Dendritic cell treated with granulocyte-macrophage colony-stimulating factor and Interleukin-4, amounts not matched to agents 40 ng/mL and 50 ng/mL, for 4 days (primary cell): ENCODE data around the gene GTSF1L.

Experiments
- H3K27ac Mint-ChIP-seq: one replicate; pipeline ENCODE4 v1.8.0; 2022; ENCODE audit warnings: mild to moderate bottlenecking, mixed read lengths
- H3K27me3 Mint-ChIP-seq: one replicate; pipeline ENCODE4 v1.8.0; 2022; ENCODE audit warnings: mild to moderate bottlenecking, mixed read lengths
- H3K36me3 Mint-ChIP-seq: one replicate; pipeline ENCODE4 v1.8.0; 2022; ENCODE audit warnings: low read depth, mixed read lengths
- H3K4me1 Mint-ChIP-seq: one replicate; pipeline ENCODE4 v1.8.0; 2022; ENCODE audit warnings: low read depth, mixed read lengths
- H3K4me3 Mint-ChIP-seq: one replicate; pipeline ENCODE4 v1.8.0; 2022; ENCODE audit warnings: mild to moderate bottlenecking, moderate library complexity, mixed read lengths
- H3K9me3 Mint-ChIP-seq: one replicate; pipeline ENCODE4 v1.8.0; 2022; ENCODE audit warnings: mixed read lengths
- intact Hi-C: fragments of 100-400 bp; cut with micrococcal nuclease; formaldehyde crosslinking; loops from one replicate; pipeline ENCODE4 v1.15.0; 2022

GTSF1L gene

GRCh38 chr20:43752561-43753301 is 25.9 kb upstream of the GTSF1L start:
- peak overlapping the region; percentile 27 for H3K4me3 Mint-ChIP-seq

DNA sequence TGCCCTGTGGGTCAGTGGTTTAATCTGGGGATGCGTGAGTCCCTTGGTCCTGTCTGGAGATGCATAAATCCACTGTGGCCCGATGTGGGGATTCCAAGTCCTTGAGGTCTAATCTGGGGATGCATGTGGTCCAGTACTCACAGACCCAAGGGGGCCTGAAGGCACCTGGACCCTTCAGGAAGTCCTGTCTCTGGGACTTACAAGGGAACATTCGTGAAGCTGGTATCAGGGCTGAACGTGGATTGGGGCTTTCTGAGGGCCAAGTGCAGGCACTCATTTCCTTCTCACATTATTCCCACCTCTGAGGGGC is 25.2 kb upstream of the GTSF1L start:
- Mint-ChIP-seq H3K4me1 (peaks cover 43% of the 10 kb centered on the region), H3K4me3 (peak overlapping the region; percentile 27)
- intact Hi-C loops: loop anchor here (10.0 kb wide), 1 partner anchor 163 kb away; the partner anchor contains the start of gene TOX2

More at GRCh38 chr20:43752561-43753301, 25.9 kb upstream of the GTSF1L start:
- intact Hi-C loops: loop anchor here (10.0 kb wide), 1 partner anchor 162 kb away; the partner anchor contains the start of gene TOX2
- H3K36me3 Mint-ChIP-seq: no peaks in the 10 kb centered on the region
- H3K9me3 Mint-ChIP-seq: no peaks in the 10 kb centered on the region
- H3K27me3 Mint-ChIP-seq: peaks cover 51% of the 10 kb centered on the region
- H3K27ac Mint-ChIP-seq: peak overlapping the region; percentile 60
- peaks cover 41% of the 10 kb centered on the region for H3K4me1 Mint-ChIP-seq

DNA sequence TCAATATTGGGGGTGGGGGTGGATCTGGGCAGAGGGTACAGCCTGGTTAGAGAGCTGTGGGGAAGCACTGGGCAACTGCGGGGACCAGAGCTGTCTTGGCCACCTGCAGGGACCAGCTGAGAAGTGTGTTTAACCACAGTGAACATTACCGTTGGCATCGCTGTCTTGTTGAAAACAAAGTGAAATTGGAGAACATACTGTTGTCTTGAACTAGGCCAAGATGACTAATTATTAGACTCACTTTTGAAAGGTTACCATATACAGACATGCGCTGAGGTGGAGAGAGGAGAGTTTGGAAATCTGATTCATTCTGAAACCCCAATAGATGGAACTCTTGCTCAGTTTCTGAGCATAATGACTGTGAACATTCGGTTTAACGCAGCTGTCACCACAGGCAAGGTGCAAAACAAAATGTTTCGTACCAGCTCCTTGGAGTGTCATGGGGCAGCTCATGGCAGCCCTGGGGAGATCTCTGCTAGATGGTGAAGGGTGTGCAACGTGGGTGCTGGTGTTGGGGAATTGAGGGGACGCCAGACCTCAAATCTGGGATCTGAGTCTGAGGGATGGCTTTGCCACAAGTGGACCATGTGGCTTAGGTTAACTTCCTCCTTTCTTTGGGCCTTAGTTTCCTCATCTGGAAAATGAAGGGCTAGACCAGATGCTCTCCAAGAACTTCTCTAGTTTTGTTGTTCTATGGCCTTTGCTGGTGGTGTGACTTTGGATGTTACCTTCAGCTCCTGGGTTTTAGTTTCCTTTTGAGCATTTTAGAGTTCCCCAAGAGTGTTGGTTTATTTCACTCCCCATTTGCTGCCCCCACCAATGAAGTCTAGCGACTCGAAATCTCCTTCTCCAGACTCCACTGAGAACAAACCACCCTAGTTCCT is 24.6 kb upstream of the GTSF1L start:
- Mint-ChIP-seq H3K4me3 (no peak overlapping the region), H3K9me3 (no peaks in the 10 kb centered on the region), H3K36me3 (no peaks in the 10 kb centered on the region), H3K27ac (peak overlapping the region; percentile 57), H3K4me1 (peaks cover 49% of the 10 kb centered on the region), H3K27me3 (peaks cover 48% of the 10 kb centered on the region)
- intact Hi-C loops: loop anchor here (10.0 kb wide), 1 partner anchor 163 kb away; the partner anchor contains the start of gene TOX2

More for the DNA sequence above, 25.2 kb upstream of the GTSF1L start:
- Mint-ChIP-seq H3K36me3 (no peaks in the 10 kb centered on the region), H3K9me3 (no peaks in the 10 kb centered on the region), H3K27ac (peak overlapping the region; percentile 60), H3K27me3 (peaks cover 51% of the 10 kb centered on the region)

DNA sequence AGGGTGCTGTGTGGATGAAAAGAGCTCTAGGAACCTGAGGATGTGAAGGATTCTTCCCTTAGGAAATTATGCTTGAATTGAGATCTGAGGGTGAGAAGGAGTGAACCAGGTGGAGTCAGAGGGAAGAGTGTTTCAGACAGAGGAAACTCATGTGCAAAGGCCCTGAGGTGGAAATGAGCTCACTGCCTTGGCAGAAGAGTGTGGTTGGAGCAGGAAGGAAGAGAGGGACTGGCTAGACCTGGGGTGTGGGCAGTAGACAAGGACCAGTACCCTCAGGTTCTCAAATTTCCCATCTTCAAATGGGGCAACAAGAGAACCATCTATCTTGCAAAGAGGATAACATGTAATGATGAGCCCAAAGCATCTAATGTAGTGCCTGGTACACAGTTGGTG is 24.0 kb upstream of the GTSF1L start:
- Mint-ChIP-seq H3K9me3 (no peaks in the 10 kb centered on the region), H3K4me1 (peaks cover 55% of the 10 kb centered on the region), H3K27ac (peak overlapping the region; percentile 57), H3K4me3 (no peak overlapping the region), H3K36me3 (no peaks in the 10 kb centered on the region), H3K27me3 (peaks cover 41% of the 10 kb centered on the region)
- intact Hi-C loops: loop anchor here (10.0 kb wide), 1 partner anchor 164 kb away; the partner anchor contains the start of gene TOX2

DNA sequence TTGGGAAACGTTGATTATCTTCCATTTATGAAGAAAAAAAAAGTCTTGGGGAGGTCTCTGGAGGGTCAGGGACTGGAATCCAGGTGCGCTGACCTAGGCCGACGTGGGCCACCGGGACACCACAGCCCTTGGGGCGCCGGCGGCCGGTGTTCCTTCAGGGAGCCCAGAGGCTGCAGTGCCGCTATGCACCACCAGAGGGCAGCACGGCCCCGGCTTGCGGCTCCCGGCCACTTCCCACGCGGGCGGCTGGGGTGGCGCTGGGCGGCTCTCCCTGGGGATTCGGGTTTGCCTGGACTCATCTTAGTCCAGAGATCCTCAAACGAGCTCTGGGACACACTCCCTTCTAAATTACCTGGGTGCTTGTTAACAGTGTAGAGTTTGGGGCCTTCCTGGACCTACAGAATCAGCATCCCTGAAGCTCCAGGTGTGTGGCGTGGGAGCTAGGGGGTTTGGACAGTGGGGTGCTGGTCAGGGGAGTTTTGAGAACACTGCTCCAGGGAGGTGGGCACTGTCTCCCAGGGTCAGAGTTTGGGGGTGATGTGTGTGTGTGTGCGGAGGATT is 23.0 kb upstream of the GTSF1L start:
- Mint-ChIP-seq H3K4me1 (peaks cover 65% of the 10 kb centered on the region), H3K27me3 (peaks cover 32% of the 10 kb centered on the region), H3K4me3 (no peak overlapping the region), H3K36me3 (no peaks in the 10 kb centered on the region), H3K27ac (no peak overlapping the region), H3K9me3 (no peaks in the 10 kb centered on the region)
- intact Hi-C loops: loop anchor here (1.0 to 10.0 kb wide), 2 partner anchors 165 to 330 kb away; partner anchors contain the start of gene TOX2

DNA sequence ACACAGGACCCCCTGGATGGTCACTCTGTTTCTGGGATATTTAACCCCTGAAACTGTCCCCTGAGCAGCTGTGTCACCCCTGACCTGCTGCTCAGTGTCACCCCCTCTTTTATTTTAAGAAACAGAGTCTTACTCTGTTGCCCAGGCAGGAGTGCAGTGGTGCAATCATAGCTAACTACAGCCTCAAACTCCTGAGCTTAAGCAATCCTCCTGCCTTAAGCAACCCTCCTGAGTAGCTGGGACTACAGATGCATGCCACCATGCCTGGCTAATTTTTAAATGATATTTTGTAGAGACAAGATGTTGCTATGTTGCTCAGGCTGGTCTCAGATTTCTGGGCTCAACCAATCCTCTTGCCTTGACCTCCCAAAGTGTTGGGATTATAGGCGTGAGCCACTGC is 21.5 kb upstream of the GTSF1L start:
- H3K4me3 Mint-ChIP-seq: no peak overlapping the region
- intact Hi-C loops: no loop called here
- H3K27ac Mint-ChIP-seq: no peak overlapping the region
- no peaks in the 10 kb centered on the region for H3K36me3 Mint-ChIP-seq
- peaks cover 24% of the 10 kb centered on the region for H3K27me3 Mint-ChIP-seq
- H3K4me1 Mint-ChIP-seq: peaks cover 68% of the 10 kb centered on the region
- no peaks in the 10 kb centered on the region for H3K9me3 Mint-ChIP-seq

DNA sequence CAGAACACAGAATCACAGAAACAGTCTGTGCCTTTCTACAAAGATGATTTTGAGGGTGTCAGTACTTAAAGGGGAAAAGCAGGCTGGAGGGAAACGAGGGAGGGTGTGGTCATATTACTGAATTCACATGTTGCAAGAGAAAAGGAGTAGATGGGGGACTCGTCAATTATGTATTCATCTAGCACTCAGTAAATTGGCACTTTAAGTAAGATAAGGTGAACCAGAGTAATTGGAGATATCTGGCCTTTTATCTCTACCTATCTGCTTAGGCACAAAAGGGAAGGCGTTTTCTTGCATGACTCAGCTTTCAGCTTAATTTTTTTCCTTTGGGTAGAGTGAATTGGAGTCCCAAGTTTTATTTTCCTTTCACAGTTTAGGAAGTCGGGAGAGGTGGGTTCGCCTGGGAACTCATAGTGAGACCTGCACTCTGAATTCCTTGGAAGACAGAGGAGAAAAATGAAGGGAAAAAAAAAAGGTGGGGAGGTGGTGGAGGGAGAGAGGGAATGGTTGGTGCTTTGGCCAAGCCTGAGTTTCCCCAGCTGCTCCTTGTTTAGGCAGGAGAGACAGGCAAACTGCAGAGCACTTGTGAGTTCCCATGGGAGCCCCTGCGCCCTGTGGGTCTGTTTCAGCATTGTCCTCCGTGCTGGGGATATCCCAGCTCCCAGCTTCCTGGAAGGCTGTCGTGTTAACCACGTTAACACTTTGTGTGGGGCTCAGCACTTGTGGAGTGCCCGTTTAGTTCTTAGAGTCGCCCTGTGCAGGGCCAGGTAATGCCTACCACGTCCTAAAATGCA is 19.7 kb upstream of the GTSF1L start:
- Mint-ChIP-seq H3K9me3 (no peaks in the 10 kb centered on the region), H3K27me3 (peaks cover 26% of the 10 kb centered on the region), H3K4me3 (no peak overlapping the region), H3K36me3 (no peaks in the 10 kb centered on the region), H3K4me1 (peaks cover 67% of the 10 kb centered on the region), H3K27ac (peak overlapping the region; percentile 3)
- intact Hi-C loops: no loop called here

DNA sequence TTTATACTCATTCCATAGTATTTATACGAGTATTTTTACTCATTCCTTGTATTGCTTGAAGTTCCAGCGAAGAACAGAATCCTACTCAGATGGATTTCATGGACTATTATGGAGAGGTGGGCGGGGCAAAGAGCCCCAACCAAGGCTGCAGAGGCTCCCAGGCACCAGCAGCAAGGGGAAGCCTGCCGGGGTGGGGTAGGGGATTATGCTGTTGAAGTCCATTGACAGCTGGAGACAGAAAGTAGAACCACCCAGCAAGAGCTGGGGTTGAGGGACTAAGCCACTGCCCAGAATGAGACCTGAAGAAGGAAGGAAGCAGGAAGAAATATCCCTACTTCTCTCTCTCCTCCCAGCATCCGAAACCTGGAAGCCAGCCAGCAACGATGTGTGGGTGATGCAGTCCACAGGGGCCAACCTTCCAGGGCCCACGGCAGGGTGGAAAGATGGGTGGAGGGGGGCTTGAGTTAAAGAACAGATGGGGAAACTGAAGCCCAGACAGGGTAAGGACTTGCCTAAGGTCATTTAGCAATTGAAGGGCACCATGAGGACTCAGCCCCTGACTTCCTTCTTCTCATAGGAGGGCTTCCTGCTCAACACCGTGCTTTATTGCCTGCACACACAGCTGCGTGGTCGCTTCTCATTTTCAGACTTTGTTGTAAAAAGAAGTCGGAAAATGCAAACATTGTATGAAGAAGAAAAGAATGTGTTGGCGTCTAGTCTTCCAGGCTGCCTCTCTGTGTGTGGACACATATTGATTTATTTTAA is 18.3 kb upstream of the GTSF1L start:
- intact Hi-C loops: no loop called here
- Mint-ChIP-seq H3K4me1 (peaks cover 55% of the 10 kb centered on the region), H3K27ac (peak overlapping the region; percentile 48), H3K36me3 (no peaks in the 10 kb centered on the region), H3K27me3 (peaks cover 21% of the 10 kb centered on the region), H3K9me3 (no peaks in the 10 kb centered on the region), H3K4me3 (no peak overlapping the region)

DNA sequence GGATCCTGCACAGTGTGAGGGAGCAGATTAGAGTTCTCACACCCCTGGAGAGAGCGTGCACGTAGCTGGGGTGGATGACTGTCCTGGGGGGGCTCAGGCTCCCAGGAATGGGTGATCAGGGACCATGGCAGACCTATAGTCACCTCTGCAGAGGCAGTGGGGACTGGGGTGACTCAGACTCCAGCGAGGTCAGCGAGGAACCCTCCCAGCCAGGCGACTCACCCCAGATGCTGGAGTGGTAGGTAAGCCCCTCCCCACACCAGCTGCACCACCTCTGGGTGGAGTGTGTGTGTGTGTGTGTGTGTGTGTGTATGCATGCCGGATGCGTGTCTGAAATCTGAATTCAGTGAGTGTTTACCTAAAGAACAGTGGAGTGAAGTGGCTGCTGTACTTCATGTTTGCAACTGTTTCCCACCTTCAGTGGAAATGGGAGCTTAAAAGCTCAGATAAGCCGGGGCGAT is 17.4 kb upstream of the GTSF1L start:
- H3K4me3 Mint-ChIP-seq: no peak overlapping the region
- H3K36me3 Mint-ChIP-seq: no peaks in the 10 kb centered on the region
- H3K9me3 Mint-ChIP-seq: no peaks in the 10 kb centered on the region
- peaks cover 15% of the 10 kb centered on the region for H3K27me3 Mint-ChIP-seq
- intact Hi-C loops: no loop called here
- peaks cover 47% of the 10 kb centered on the region for H3K4me1 Mint-ChIP-seq
- H3K27ac Mint-ChIP-seq: no peak overlapping the region

- intact Hi-C loops: no loop called here
- Mint-ChIP-seq H3K27ac (no peak overlapping the region), H3K4me1 (peaks cover 39% of the 10 kb centered on the region), H3K27me3 (peaks cover 15% of the 10 kb centered on the region), H3K4me3 (no peak overlapping the region), H3K9me3 (no peaks in the 10 kb centered on the region), H3K36me3 (no peaks in the 10 kb centered on the region)
These were observed 13.8 kb upstream of the GTSF1L start for GRCh38 chr20:43740642-43741041.

- Mint-ChIP-seq H3K27ac (no peak overlapping the region), H3K36me3 (no peaks in the 10 kb centered on the region), H3K27me3 (peaks cover 17% of the 10 kb centered on the region), H3K4me1 (peaks cover 29% of the 10 kb centered on the region), H3K9me3 (no peaks in the 10 kb centered on the region), H3K4me3 (no peak overlapping the region)
- intact Hi-C loops: no loop called here
These were observed 12.4 kb upstream of the GTSF1L start for GRCh38 chr20:43739148-43739749.

DNA sequence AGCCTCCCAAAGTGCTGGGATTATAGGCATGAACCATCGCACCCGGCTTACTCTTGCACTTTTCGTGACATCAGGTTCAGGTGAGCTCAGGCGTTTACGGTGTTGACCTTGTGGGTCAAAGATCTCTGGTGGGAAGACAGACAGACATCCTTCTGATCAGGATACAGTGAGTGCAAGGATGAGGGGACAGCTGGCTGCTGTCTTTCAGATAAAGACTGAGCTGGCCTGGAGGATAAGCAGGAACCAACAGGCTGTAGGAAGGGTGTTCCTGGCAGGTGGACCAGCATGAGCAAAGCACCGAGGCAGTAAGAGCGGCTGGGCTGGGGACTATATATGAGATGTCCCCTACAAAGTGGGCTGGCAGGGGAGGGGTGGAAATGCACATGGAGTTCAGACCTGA is 11.1 kb upstream of the GTSF1L start:
- intact Hi-C loops: no loop called here
- Mint-ChIP-seq H3K4me1 (peaks cover 26% of the 10 kb centered on the region), H3K4me3 (no peak overlapping the region), H3K9me3 (no peaks in the 10 kb centered on the region), H3K36me3 (no peaks in the 10 kb centered on the region), H3K27ac (no peak overlapping the region), H3K27me3 (peaks cover 14% of the 10 kb centered on the region)
